OCI-M2 (cell line): ENCODE measurements around the gene SLC35E1.
A peak's percentile ranks its signal among the peaks of the same experiment; 100 is the strongest.

Source experiments
- DNase-seq: peaks from one replicate; lab custom pipeline; 2025; ENCODE audit not compliant: unreplicated experiment; lab: John Stamatoyannopoulos, UW

SLC35E1 gene

DNA sequence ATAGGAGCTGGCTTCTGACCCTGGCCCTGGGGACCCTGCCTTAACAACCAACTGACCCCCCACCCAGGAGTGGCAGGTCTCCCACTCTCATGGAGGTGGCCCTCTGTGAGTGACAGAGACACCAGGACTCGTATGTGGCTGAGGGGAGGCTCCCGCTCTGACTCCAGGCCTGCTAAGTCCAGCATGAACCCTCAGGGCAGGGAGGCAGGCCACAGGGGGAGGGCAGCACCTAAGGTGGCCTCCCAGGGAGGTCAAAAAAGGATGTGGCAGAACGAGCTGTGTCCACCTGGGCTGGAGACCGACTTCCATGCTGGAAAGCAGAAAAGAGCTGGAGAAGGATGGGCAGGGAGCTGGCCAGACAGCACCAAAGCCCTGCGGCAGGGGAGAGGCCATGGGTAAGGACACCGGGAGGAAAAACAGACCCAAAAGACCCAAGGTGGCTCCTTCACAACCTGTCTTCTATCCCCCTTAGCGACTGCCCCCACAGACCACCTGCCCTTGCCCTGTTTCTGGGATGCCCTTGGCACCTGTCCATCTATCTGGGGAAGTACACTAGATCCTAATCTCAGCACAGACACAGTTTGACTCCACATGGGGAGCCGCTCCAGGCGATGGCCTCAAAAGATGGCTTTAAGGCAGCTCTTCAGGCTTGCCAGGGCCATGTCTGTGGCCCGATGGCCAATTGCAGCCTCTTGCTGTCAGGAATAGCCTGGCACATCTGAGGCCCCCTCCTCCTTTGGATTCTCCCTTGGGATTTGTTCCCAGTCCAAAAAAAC lies 10.5 kb upstream of the SLC35E1 start:
- DNase-seq, result no peak

DNA sequence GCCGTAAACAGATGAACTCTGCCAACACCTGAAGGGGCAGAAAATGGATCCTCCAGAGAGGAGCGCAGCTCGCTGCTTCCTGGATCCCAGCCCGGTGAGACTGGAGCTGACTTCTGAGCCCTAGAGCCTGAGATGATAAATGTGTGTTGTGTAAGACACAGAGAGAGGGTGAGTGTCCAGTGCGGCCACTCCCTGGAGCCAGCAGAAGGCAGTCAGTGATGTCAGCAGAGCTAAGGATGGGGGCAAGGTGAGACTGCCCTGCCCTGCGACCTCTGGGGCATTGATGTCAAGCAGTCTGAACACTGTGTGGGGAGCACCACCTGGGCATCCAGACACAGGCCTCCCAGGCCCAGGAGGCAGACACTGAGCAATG lies 9.7 kb upstream of the SLC35E1 start:
- no peak for DNase-seq

DNA sequence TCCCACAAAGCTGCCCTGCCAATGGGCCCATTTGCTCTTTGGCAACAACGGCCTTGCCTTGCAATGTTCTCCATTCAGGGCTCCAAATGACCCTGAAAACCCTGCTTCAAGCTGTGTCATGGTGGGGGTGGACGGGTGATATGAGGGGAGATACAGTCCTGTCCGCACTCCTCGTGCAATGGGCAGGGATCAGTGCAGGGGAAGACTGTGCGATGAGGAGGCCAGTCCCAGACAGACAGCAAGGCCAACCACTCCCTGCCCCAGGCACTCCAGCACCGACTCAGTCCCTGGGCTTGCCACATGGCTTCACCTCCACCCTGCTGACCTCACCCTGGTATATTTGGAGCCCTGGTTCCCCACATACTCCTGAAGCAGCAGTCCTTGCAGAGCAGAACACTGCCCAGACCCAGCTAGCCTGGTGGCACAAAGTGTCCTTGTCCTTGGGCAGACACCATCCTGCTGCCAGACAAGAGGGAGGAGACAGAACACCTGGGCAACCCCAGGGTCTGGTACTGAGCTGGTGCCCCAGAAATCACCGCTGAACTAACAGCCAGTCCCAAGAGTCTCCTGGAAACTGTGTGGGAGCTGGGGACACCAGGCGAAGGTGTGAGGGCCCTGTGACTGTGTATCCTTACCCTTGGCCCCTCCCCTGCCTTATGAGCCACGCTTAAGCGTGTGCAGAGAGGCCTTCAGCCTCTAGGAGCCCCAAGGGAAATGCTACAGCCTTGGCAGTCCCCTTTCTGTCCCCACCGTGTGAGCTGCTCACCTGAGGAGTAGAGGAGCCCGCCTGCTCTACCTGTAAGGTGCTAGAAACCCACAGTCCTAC lies 9.1 kb upstream of the SLC35E1 start:
- no peak for DNase-seq

DNA sequence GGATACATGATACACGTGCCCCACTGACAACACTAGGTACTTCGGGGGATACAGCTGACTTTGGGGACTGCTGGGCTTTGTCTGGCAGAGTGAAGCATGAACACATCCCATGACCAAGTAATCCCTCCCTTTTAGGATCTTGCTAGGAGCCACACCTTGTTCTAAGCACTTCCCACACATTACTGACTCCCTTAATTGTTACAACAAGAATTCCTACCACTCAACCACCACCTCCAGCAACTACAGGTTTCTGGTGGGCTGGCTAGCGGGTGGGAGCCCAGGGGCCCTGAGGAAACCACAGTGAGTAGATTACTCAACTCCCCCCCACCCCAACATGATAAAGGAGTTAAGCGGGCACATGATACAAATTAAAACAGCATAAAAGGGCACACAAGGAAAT lies 7.2 kb upstream of the SLC35E1 start:
- DNase-seq, result no peak

DNA sequence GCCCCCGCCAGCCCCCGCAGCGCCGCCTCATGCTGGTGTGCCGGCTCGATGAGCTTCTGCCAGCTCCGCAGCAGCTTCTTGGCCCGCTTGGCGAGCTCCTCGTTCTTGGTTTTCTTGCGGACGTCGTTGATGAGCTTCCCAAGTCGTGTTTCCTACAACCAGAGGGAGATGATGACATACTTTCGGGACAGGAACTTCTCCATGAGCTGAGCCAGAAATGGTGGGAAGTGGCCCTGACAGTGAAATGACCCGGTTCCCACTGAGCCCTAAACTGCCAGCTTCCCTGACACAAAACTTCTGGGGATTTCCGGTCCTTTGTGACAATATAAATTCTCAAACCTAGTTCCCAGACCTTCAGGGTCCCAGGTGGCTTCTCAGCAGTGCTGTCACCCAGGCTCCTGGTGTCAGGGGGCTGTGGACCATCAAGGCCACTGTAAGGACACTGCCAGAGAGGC lies 5.3 kb upstream of the SLC35E1 start:
- DNase-seq, result no peak

DNA sequence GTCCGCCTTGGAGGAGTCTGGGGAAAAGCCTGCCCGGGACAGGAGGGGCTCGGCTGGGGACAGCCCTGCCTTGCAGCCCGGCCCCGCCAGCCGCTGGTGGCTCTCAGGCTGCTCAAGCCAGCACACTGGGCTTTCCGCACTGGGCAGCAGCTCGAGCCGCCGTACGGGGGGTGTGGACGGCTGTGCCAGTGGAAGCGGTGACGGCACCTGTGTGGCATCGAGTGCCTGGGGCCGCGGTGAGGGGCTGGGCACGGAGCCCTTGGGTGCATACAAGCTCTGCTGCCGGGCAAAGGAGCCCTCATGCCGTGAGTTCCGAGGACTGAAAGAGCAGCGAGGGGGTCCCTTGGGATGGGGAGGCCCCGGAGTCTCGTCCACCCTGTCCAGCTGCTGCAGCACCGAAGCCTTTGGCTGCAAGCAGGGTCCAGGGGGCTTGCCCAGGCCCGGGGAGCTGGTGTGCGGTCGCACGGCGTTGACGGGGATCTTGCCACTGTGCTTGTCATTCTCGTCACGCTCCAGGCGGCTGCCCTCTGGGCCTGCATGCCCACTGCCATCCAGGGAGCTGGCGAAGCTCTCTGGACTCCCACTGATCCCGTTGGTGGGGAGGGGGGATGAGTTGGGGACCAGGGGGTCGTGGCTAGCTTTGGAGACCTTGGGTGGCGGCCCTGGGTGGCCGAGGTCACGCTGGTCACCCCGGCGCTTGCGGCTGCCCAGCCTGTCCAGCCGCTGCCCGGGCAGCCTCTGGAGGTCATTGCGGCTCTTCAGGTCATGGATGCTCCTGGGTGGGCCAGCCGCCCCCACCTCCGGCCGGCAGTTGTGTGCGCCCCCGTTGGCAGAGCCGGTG lies 4.7 kb upstream of the SLC35E1 start:
- DNase-seq, result no peak

DNA sequence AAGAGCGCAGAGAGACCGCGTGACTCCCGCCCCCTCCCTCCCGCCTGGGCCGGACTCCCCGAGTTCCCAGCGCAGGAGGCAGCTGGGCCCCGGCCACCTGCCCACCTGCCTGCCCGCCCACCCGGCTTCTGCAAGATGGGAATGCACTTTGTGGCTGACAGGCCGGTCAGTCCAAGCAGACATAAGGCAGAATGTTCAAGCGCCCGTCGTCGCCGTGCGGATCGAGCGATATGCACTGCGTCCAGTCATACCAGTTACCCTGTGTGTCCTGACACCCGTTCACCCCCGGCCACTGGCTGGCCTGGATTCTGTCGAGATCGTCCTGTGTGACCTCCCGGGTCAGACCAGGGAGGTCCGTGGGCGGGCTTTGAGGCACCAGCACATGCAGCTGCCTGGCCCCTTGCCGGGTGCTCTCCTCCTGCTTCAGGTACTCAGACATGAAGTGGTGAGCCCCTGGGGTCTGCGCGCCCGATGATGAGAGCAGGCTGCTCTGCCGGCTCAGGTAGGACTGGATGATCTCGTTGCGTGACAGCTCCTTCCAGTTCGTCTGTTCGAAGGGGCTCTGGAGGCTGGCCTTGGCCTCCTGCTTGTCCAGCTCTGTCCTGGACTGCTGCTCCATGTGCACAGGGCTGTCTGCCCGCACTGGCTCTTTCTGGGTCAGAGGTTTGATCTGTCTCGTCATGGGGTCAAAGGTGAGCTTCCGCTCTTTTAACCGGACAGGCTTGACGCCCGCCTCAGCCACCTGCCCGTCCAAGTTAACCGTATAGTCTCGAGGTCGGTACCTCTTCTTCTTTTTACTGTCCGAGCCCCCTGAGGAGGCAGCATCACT lies 3.9 kb upstream of the SLC35E1 start:
- no peak for DNase-seq

DNA sequence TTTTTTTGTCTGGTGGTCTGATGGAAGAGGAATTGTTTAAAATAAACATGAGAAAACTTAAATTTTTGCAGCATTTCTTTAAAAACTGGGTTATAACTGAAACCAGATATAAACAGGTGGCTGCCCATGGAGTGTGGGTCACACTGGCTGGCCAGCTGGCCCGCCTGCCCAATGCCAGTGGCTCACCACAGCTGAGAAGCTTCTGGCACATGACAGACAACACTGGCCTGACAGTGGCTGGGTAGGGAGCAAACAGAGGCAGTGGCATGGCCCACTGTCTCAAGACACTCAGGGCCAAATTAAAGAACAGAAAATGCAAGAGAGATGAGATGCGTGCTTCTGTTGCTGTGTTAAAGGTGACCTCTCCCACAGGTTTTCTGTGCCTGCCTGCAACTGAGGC lies 3.1 kb upstream of the SLC35E1 start:
- no peak for DNase-seq

DNA sequence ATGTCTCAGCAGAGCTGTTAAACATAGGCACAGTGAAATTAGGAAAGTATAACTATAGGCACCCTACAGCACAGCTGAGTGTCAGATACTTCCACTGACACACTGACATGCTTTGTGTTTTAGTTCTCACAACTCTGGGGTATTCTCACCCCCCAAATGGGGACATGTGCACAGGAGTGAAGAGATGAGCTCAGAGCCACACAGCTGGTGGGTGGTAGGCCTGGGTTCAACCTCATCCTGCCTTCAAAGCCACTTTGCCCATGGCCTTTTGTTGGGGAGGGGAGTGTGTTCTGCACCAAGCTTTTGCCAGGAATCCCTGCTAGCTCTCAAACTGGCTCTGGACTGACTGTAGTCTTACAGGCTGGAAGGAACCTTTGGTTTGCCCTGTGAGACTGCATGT lies 1.7 kb upstream of the SLC35E1 start:
- DNase-seq, result no peak

DNA sequence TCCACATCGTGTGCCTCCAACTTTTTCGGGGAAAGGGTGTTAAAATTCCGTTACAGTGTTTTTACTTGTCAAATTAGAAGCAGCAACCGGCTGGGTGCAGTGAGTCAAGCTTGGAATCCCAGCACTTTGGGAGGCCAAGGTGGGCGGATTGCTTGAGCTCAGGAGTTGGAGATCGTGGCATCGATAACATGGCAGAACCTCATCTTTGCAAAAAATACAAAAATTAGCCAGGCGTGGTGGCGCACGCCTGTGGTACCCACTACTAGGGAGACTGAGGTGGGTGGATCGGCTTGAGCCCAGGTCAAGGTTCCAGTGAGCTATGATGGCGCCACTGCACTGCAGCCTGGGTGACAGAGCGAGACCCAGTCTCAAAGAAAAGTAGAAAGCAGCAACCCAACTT lies 1.1 kb upstream of the SLC35E1 start:
- DNase-seq, result no peak

DNA sequence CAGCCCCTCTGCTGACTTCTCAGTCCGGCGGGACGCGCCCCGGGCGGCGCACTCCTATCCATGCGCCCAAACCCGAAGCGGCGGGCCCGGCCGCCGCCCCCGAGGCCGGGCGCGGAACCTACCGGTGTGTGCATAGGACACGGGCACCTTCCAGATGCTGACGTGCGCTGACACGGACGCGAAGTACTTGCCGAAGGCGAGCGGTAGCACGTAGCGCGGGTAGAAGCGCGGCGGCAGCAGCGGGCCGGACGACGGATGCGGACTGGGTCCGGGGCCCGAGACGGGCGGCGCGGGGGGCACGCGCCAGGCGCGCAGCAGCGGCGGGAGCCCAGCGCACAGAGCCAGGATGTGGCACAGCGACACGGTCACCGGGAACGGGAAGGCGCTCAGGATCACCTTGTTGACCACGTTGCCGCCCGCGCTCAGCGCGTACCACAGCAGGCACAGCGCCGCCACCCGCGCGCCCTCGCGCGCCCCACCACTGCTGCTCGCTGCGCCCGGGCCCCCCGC lies 338 bp downstream of the SLC35E1 start:
- no peak for DNase-seq

DNA sequence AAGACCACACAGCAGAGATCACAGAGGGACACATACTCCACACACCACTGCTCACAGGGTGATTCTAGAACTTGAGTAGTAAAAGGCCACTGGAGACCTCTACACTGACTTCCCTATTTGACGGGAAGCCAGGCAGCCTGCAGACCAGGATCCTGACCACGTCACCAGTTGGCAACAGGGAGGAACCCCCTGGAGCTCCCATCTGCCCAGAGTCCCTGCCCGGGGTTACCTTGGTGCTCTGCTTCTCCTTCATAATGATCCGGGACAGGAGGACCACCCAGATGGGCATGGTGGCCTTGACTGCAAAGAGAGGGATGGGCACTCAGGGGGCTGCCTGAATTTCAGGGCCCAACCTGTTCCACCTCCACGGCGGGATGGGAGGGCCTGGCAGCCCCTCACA lies 932 bp downstream of the SLC35E1 start:
- DNase-seq, result peak; percentile 25

DNA sequence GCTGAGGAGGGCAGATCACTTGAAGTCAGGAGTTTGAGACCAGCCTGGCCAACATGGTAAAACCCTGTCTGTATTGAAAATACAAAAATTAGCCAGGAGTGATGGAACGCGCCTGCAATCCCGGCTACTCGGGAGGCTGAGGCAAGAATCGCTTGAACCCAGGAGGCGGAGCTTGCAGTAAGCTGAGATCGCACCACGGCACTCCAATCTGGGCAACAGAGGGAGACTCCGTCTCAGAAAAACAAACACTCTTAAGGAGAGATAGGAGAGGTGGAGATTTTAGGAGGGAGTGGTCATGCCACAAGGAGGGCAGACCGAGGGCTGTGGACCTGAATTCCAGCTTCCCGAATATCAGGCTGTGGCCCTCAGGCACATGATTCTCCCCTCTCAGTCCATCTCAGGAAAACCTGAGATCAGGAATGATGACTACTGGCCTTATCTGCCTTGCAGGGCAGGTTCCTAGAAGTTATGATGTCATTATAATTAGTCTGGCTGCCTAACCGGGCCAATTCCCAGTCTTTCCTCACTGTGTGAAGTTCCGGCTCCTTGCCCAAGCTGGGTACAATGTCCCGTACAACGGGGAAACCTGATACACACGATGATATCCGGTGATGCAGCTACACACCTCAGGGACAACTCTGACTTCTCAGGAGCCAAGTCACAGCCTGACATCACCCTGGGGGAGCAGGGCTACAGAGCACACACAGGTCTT lies 2.5 kb downstream of the SLC35E1 start:
- no peak for DNase-seq

DNA sequence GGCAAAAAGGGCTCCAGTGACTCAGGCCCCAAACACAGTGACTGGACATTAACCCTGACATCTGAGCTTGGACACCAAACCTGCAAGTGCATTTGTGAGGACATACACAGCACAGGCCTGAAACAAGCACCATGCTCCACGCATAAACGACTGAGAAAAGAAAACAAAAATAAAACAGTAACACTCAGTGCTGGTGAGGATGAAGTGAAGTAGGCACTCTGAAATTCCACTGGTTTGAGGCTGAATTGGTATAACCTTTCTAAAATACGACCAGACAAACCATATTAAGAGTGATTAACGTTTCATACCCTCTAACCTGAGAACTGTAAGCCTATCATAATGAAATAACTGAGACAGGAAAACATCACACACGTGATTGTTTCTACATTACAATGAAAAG lies 5.5 kb downstream of the SLC35E1 start:
- DNase-seq, result no peak

DNA sequence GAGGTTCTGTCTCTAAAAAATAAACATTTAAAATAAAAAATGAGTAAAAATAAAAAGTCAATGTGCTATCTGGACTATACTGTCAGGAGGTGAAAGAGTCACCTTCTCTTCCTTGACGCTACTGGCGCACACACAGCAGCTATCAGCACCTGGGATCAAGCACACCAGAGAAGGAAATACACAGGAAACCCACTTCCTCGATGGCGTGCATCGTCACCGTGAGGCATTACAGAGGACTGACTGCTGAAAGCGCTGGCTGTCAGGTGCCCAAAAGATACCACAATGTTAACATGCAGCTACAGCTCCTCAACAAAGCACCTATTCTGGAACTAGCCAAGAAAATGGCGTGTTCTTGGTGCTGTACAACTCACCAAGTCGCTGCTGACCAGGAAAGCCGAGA lies 6.1 kb downstream of the SLC35E1 start:
- DNase-seq, result no peak

DNA sequence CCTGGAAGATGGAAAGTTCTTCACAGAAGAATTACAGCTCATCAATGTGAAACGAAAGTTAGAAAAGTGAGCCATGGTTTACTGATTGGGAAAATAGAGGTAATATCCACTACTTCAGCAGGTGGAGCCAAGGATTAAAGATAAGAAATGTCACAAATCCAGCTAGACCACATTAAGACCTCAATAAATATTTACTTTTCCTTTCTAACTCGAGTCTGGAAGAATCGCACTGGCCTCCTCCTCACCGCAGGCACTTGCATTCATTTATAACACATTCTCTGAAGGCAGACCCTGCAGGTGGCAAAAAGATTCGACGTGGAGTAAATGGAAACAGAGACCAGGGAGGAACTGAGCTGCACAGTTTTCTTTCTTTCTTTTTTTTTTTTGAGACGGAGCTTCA lies 7.4 kb downstream of the SLC35E1 start:
- no peak for DNase-seq

DNA sequence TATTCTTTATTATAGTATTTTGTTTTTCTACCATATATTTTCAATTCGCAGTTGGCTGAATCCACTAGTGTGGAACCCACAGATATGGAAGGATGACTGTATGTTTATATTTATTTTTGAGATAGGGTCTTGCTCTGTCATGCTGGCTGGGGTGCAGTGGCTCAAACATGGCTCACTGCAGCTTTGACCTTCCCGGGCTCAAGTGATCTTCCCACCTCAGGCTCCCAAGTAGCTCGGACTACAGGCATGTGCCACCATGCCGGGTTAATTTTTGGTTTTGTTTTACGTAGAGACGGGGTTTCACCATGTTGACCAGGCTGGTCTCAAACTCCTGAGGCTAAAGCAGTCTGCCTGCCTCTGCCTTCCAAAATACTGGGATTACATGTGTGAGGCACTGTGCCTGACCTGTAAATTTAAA lies 9.6 kb downstream of the SLC35E1 start:
- DNase-seq, result no peak

DNA sequence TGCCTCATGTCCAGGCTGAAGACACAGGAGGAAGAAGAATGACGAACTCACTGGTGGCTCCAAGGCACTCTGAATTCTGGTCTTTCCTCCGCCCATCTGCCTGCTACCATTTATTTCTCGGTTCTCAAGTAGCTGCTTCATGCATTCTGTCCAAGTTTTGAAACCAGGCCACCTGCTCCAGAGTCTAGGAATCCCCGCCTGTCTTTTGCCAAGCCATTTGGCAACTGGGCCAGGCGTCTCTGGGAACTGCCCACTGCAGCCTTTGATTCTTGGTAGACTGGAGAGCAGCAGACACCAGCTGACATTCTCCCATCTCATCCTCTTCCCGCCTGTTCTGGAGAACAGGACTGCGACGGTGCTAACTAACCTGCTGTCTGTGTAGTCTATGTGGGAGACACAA lies 10.8 kb downstream of the SLC35E1 start:
- no peak for DNase-seq

DNA sequence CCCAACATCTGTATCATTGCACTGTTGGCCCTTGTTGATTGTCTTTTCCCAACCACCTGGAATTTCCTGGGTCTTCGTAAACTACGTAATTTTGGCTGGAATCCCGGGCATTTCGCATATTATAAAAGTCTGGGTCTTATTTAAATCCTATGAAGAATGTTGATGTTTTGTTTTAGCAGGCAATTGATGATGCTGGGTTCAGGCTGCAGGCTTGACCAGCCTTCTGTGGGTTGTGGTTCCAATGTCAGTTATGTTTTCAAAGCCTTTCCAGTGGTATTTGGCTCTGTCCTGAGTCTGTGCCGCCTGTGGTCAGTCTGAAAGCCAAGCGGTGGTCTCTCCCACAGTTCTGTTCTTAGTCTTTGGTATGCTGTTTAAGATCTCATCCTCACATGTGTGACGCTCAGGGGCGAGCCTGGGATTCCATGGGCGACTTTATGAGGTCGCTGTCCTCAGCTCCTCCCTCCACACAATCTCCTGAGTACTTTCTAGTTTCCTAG lies 12.4 kb downstream of the SLC35E1 start:
- DNase-seq, result no peak

DNA sequence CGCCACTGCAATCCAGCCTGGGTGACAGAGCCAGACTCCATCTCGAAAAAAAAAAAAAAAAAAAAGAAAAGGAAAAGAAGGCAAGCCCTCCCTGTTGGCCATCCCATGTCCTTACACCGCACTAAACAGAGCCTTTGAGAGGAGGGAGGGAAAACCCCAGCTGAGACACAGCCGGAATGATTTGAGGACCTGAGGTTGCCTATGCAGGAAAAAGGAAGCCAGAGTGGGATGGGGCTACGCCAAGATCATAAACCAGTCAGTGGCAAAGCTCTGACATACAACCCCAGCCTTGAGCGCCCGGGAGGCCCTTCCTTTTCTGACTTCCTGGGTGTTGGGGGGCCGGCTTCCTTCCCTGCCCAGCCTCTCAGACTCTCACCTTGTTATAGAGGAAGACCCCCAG lies 17.4 kb downstream of the SLC35E1 start:
- no peak for DNase-seq
